GM12873 (cell line): ENCODE measurements around the gene TMPRSS6.

ENCODE experiments used
- CTCF ChIP-seq: IDR thresholded peaks from 2 replicates; pipeline ENCODE4 v1.5.1; 2012; ENCODE audit warnings: low read depth, mild to moderate bottlenecking, moderate library complexity, low read length, control low read depth; ENCODE audit not compliant: insufficient read depth; ENCODE audit errors: missing control alignments

The TMPRSS6 gene

GRCh38 chr22:37103151-37103550 lies 6.4 kb downstream of the TMPRSS6 start:
- TF ChIP-seq CTCF = no peak

GRCh38 chr22:37101311-37102066 lies 8.0 kb downstream of the TMPRSS6 start:
- no peak for TF ChIP-seq CTCF

GRCh38 chr22:37100589-37101127 lies 8.9 kb downstream of the TMPRSS6 start:
- TF ChIP-seq CTCF = no peak

GRCh38 chr22:37098976-37099591 lies 10.4 kb downstream of the TMPRSS6 start:
- peak; percentile 42 for TF ChIP-seq CTCF

- no peak for TF ChIP-seq CTCF
Measured at GRCh38 chr22:37097346-37097745, 12.2 kb downstream of the TMPRSS6 start.

- TF ChIP-seq CTCF = no peak
Measured at GRCh38 chr22:37095113-37095512, 14.4 kb downstream of the TMPRSS6 start.

- no peak for TF ChIP-seq CTCF
Measured at GRCh38 chr22:37094239-37094638, 15.3 kb downstream of the TMPRSS6 start.
